Measurements from ENCODE around the gene MRPS7.

- TF ChIP-seq, protein P1, sequence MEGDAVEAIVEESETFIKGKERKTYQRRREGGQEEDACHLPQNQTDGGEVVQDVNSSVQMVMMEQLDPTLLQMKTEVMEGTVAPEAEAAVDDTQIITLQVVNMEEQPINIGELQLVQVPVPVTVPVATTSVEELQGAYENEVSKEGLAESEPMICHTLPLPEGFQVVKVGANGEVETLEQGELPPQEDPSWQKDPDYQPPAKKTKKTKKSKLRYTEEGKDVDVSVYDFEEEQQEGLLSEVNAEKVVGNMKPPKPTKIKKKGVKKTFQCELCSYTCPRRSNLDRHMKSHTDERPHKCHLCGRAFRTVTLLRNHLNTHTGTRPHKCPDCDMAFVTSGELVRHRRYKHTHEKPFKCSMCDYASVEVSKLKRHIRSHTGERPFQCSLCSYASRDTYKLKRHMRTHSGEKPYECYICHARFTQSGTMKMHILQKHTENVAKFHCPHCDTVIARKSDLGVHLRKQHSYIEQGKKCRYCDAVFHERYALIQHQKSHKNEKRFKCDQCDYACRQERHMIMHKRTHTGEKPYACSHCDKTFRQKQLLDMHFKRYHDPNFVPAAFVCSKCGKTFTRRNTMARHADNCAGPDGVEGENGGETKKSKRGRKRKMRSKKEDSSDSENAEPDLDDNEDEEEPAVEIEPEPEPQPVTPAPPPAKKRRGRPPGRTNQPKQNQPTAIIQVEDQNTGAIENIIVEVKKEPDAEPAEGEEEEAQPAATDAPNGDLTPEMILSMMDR (conservative IDR thresholded peaks at IDR 0.05; ENCODE audit: low read length) = peak; percentile 58
- no peak for TF ChIP-seq EZH2phosphoT487 (IDR thresholded peaks at IDR 0.05; ENCODE audit: borderline replicate concordance, low read depth, low read length)
These were observed 891 bp upstream of the MRPS7 start for GRCh38 chr17:75260641-75261335.
